SIG-M5 treated with dmso at 0.1 percent for 504 hours (cell line): ENCODE measurements around the gene CD8A.
"Not testable (repeated sequence)": the region's sequence is repeated elsewhere in the genome, so short reads cannot be mapped to it uniquely, and the experiment has no call there.

ENCODE experiments used
- DNase-seq: peaks from one replicate; lab custom pipeline; 2025; ENCODE audit not compliant: unreplicated experiment; lab: John Stamatoyannopoulos, UW

The CD8A gene

DNA sequence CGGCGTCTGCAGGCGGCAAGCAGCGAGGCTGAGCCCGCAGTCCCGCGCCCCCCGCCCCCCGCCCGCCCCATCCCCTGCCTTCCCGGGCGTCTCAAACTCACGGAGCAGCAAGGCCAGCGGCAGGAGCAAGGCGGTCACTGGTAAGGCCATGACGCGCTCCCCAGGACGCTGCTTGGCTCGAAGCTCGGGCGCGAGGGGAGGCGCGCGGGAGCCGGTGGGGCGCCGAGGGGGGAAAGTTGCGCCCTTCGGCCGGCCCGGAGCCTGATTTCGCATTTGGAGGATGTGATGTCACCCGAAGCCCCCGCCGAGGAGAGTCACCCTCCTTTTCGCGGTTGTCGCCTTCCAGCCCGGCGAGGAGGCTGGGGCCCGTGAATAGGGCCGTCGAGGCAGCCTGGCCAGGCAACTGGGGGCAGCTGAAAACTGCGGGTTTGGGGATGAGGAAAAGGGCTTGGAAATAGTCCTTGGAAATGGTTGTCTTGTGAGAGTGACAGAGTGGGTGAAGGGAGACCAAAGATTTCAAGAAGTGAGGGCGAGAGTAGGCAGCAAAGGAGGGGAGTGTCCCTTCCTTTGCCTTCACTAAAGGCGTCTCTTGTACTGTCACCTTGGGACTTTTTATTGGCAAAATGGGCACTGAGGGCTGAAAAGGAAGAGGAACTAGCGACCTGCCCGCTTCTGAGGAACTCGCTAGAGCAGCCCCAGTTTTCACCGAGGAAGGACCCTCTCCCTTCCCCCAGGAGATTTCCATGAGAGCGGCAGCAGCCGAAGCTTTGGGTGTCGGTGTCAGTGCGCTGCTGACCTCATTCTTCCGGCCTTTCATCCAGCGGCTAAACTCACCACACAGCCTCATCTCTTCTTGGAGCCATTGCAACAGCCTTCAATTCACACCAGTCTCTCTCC, at the start of gene CD8A:
Gene CD8A (minus strand): TSS at position 238 of the 897 bp plus-strand sequence. CDS start 88 bp downstream, at position 150.
- DNase-seq, result peak; percentile 15

DNA sequence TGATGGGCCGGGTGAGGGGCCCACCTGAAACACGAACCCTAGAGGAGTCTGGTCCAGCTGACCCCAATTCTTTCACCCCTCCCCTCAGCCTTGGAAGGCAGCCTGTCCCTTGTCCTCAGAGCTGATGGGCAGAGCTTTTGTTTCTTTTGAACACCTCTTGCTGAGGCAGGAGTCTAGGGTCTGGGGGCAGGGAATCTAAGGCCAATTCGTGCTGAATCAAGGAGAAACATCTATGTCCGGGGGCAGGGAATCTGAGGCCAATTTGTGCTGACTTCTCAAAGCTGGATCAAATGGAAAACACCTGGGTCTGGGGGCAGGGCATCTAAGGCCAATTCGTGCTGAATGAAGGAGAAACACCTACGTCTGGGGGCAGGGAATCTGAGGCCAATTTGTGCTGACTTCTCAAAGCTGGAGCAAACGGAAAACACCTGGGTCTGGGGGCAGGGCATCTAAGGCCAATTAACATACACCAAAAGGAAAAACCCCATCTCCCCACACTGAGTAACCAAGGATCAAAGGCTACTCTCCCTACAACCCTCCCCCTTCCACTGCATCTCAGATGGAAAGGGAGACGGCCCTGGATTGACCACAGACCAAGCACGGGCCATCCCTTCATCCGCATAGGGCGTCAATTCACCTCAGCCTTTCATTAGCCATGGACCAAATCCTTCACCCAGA, 49.3 kb upstream of the CD8A start:
- DNase-seq, result not testable (repeated sequence)

GRCh38 chr2:86839455-86839854, 48.7 kb upstream of the CD8A start:
- not testable (repeated sequence) for DNase-seq

- not testable (repeated sequence) for DNase-seq
Measured at GRCh38 chr2:86837714-86838113, 47.0 kb upstream of the CD8A start.

- peak; percentile 74 for DNase-seq
Measured at GRCh38 chr2:86836915-86837695, 46.4 kb upstream of the CD8A start.

GRCh38 chr2:86835548-86835889, 44.8 kb upstream of the CD8A start:
- DNase-seq, result not testable (repeated sequence)

DNA sequence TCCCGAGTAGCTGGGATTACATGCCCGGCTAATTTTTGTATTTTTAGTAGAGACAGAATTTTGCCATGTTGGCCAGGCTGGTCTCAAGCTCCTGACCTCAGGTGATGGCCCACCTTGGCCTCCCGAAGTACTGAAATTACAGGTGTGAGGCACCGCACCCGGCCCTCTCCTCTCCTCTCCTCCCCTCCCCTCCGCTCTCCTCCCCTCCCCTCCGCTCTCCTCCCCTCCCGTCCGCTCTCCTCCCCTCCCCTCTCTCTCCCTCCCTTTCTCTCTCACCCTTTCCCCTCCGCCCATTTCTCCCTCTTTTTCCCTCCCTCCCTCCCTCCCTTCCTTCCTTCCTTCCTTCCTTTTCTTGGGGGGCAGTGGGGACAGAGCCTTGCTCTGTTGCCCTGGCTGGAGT, 42.6 kb upstream of the CD8A start:
- DNase-seq, result no peak

- no peak for DNase-seq
Measured at GRCh38 chr2:86832334-86833096, 41.8 kb upstream of the CD8A start.

DNA sequence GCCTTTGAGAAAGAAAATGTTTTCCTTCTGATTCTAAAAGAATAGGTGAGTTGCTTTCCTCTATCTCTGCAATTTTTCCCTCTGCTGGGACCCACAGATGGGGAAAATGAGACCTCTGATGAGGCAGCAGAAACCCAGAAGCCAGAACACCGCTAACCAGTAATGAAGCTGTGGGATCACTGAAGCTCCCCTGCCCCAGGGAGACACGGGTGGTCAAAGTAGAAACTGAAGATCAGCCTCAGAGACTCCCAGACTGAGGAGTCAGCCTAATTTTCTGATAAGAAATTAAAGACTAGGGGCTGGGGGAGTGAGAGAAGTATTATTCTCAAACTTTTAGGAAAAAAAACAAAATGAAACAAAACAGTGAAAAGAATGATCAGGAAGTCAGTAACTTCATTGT, 40.8 kb upstream of the CD8A start:
- DNase-seq, result no peak

GRCh38 chr2:86826951-86827350, 36.2 kb upstream of the CD8A start:
- no peak for DNase-seq

GRCh38 chr2:86825693-86826381, 35.1 kb upstream of the CD8A start:
- no peak for DNase-seq

GRCh38 chr2:86825036-86825692, 34.5 kb upstream of the CD8A start:
- no peak for DNase-seq

DNA sequence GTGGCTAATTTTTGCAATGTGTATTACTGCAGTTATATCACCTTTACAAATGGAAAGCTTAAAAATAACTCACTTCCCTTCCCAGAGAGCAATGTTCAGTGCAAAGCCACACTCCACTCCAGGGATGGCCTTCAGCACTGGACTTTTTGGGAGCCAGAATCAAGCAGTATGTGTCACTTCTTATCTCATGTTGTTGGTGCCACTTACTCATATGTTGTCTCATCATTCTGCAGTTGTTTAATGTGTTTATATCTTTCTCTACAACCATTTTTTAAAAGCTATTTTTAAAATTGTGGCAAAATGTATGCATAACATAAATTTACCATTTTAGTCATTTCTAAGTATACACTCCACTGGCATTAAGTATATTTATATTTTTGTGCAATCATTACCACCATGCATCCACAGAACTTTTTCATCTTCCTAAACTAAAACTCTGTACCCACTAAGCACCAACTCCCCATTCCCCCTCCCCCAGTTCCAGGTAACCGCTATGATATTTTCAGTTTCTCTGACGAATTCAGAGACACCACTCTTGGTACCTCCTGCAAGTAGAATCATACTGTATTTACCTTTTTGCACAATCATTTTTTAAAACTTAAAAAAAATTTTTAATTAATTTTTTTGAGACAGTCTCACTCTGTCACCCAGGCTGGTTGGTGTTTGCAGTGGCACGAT, 32.1 kb upstream of the CD8A start:
- DNase-seq, result no peak

DNA sequence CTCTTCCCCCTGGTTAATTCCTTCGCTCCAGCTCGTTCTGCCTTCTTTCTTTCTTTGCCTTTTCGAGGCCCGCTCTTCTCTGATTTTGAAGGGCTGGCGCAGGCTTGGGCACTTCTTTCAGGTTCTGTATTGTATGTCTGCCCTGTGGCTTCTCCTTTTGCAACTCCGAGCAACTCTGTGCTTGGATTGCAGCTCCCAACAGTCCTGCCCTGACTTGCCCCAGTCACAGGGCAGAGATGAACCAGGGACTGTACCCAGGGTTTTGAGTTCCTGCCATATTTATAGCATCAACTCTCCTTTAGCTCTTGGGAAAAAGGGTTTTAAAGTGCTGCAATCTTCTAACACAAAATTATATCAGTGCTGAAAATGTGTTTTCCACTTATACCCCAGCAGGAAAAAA, 31.1 kb upstream of the CD8A start:
- DNase-seq, result no peak

DNA sequence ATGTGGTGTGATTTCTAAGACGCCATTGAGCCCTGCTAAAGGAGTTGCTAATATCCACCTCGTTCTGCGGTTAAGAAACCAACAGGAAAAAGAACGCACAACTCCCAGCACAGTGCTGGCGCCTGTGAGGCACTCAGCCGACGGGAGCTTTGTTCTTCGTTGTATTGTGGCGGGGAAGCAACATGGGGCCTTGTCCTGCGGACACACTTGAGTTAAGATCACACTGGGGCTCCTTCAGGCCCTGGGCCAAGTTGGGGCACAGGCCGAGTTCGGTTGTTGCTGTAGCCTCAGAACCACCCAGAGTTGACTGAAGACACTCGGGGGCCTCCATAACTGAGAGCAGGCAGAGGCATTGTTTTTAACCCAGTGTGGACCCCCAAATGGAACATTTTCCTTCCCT, 30.6 kb upstream of the CD8A start:
- DNase-seq, result no peak

DNA sequence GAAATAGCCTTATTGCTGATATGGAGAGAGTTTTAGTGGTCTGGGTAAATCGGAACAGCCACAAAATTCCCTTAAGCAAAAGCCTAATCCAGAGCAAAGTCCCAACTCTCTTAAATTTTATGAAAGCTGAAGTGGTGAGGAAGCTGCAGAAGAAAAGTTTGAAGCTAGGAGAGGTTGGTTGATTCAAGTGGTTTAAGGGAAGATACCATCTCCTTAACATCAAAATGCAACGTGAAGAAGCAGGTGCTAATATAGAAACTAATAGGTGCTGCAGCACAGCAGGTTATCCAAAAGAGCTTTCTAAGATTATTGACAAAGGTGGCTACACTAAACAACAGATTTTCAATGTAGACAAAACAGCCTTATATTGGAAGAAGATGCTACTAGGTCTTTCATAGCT, 28.2 kb upstream of the CD8A start:
- no peak for DNase-seq

DNA sequence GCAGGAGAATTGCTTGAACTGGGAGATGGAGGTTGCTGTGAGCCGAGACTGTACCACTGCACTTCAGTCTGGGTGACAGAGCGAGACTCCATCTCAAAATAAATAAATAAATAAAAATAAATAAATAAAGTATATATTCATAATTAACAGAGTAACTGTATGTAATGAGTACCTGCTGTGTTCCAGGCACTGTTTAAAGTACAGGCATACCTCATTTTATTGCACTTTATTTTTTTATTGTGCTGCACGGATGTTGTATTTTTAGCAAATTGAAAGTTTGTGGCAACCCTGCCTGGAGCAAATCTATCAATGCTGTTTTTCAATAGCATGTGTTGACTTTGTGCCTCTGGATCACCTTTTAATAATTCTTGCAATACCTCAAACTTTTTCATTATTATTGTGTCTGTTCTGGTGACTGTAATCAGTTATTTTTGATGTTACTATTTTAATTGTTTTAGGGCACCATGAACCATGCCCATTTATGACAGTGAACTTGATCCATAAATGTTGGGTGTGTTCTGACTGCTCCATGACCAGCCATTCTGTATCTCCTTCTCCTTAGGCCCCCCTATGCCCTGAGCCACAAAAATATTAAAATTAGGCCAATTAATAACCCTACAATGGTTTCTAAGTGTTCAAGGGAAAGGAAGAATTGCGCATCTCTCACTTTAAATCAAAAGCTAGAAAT, 27.5 kb upstream of the CD8A start:
- no peak for DNase-seq

DNA sequence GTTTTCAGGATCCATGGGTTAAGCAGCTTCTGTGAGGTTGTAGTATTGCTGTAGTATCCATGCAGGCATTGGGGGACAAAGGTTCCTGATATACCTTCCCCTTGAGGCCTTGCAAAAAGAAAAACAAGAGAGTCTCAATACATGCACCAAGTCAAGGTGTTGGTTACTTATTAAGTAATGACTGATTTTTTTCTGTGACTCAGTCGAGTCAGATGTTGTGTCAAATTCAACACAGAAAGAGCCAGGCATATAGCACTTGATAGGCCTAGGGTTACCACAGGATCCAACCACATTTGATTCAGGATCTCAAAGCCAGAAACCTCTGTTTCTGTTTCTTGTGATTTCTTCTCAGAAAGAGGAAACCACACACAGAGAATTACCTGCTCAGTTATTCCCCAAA, 24.9 kb upstream of the CD8A start:
- no peak for DNase-seq
